Measurements from ENCODE around the gene PDCD11. TPM values are rescaled to one million over a fixed set of nuclear protein-coding genes. Genes with fewer than 3 reads are reported as not detected.
A peak's percentile ranks its signal among the peaks of the same experiment; 100 is the strongest.

The PDCD11 gene
- total RNA-seq, 3 donors from 2014 or later (not counting 1 experiment from before 2014, with no cell fraction given), result 25.5 to 30.9 (median 29.5) TPM

- peak in 1 of 2 donors; percentile 51 for DNase-seq
- peak within 1 kb of the TSS; percentile 82 for H3K4me3 Mint-ChIP-seq
- no peak for TF ChIP-seq CTCF (IDR thresholded peaks at IDR 0.05)
- Histone ChIP-seq H3K4me3 (ENCODE audit: low read length) (no peak within 1 kb of the TSS), H3K27me3 (ENCODE audit: control insufficient read depth, insufficient read depth, low read length) (peaks cover 13% of the 10 kb centered on the region), H3K4me1 (ENCODE audit: control insufficient read depth, insufficient read depth, low read length) (peaks cover 22% of the 10 kb centered on the region), H3K36me3 (ENCODE audit: control insufficient read depth, insufficient read depth, low read length) (no peaks in the 10 kb centered on the region), H3K27ac (ENCODE audit: low read length) (no peak within 1 kb of the TSS), H3K9me3 (ENCODE audit: control insufficient read depth, insufficient read depth, low read length) (no peaks in the 10 kb centered on the region)
- intact Hi-C loops (cut with micrococcal nuclease), result no loop called here
- peak within 1 kb of the TSS in 1 of 2 donors; percentile 56 for H3K27ac Mint-ChIP-seq
- H3K36me3 Mint-ChIP-seq, result no peaks in the 10 kb centered on the region
- H3K27me3 Mint-ChIP-seq (ENCODE audit: low read depth in 2 of 2), result peaks cover 36 to 45% of the 10 kb centered on the region in 2 donors
- peaks cover 5 to 6% of the 10 kb centered on the region in 2 donors for H3K4me1 Mint-ChIP-seq
- no peaks in the 10 kb centered on the region for H3K9me3 Mint-ChIP-seq
- peak in 2 of 3 donors; percentile 30 to 43 for ATAC-seq
- 4% methylated on average over 65 of the region's 65 CpGs for WGBS (ENCODE audit: insufficient coverage)
These were observed 97.0 kb downstream of the PDCD11 start, which contains the start of gene NEURL1 for GRCh38 chr10:103493362-103493915. Gene NEURL1 (plus strand): TSS chr10:103493705. CDS start chr10:103494388, 683 bp downstream.

GRCh38 chr10:103493916-103494877 is 97.8 kb downstream of the PDCD11 start:
- Histone ChIP-seq H3K27ac (ENCODE audit: low read length) (no peak overlapping the region), H3K36me3 (ENCODE audit: control insufficient read depth, insufficient read depth, low read length) (no peaks in the 10 kb centered on the region), H3K9me3 (ENCODE audit: control insufficient read depth, insufficient read depth, low read length) (no peaks in the 10 kb centered on the region), H3K27me3 (ENCODE audit: control insufficient read depth, insufficient read depth, low read length) (peaks cover 13% of the 10 kb centered on the region), H3K4me1 (ENCODE audit: control insufficient read depth, insufficient read depth, low read length) (peaks cover 22% of the 10 kb centered on the region), H3K4me3 (ENCODE audit: low read length) (no peak overlapping the region)
- H3K27ac Mint-ChIP-seq, result no peak overlapping the region
- H3K36me3 Mint-ChIP-seq, result no peaks in the 10 kb centered on the region
- no peak for TF ChIP-seq CTCF (IDR thresholded peaks at IDR 0.05)
- H3K27me3 Mint-ChIP-seq (ENCODE audit: low read depth in 2 of 2), result peaks cover 36 to 46% of the 10 kb centered on the region in 2 donors
- intact Hi-C loops (cut with micrococcal nuclease), result no loop called here
- peaks cover 5 to 6% of the 10 kb centered on the region in 2 donors for H3K4me1 Mint-ChIP-seq
- peak overlapping the region; percentile 72 for H3K4me3 Mint-ChIP-seq
- ATAC-seq (peak; percentile 31 to 77 (median 60)), DNase-seq (peak in 1 of 2 donors; percentile 51)
- WGBS (ENCODE audit: insufficient coverage), result 2% methylated on average over 91 of the region's 92 CpGs
- H3K9me3 Mint-ChIP-seq, result no peaks in the 10 kb centered on the region

DNA sequence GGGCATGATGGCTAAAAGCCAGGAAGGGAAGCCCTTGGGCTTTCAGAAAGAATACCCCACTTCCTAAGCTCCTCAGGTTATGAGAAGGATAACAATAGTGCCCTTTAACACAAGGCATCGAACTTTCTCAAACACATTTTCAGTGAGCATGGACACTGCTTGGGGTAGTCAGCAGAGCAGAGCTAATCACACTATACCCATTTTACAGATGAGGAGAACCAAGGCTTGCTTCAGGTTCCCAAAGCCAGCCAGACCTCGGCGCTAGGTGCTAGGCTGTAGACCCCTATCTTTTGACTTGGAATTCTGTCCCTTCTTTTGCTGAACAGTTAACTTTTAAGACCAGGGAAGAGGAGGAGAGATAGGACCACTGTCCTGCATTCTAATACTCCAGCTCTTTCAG is 98.9 kb downstream of the PDCD11 start:
- no peak overlapping the region for H3K27ac Mint-ChIP-seq
- DNase-seq (no peak), ATAC-seq (no peak)
- peaks cover 21% of the 10 kb centered on the region for H3K4me1 ChIP-seq (ENCODE audit: control insufficient read depth, insufficient read depth, low read length)
- H3K9me3 Mint-ChIP-seq, result no peaks in the 10 kb centered on the region
- no peak for TF ChIP-seq CTCF (IDR thresholded peaks at IDR 0.05)
- no peak overlapping the region for H3K27ac ChIP-seq (ENCODE audit: low read length)
- H3K36me3 Mint-ChIP-seq, result no peaks in the 10 kb centered on the region
- H3K4me1 Mint-ChIP-seq, result peaks cover 5 to 6% of the 10 kb centered on the region in 2 donors
- H3K9me3 ChIP-seq (ENCODE audit: control insufficient read depth, insufficient read depth, low read length), result no peaks in the 10 kb centered on the region
- WGBS (ENCODE audit: insufficient coverage), result 88% methylated on average over 3 of the region's 3 CpGs
- H3K36me3 ChIP-seq (ENCODE audit: control insufficient read depth, insufficient read depth, low read length), result no peaks in the 10 kb centered on the region
- H3K4me3 Mint-ChIP-seq, result peak overlapping the region; percentile 72
- intact Hi-C loops (cut with micrococcal nuclease), result no loop called here
- peaks cover 13% of the 10 kb centered on the region for H3K27me3 ChIP-seq (ENCODE audit: control insufficient read depth, insufficient read depth, low read length)
- H3K27me3 Mint-ChIP-seq (ENCODE audit: low read depth in 2 of 2), result peaks cover 43 to 54% of the 10 kb centered on the region in 2 donors
- no peak overlapping the region for H3K4me3 ChIP-seq (ENCODE audit: low read length)

Other genes starting within 250 kb of the PDCD11 start
- 100 to 1,000 TPM in 1 of 3 donors, 10 to 100 TPM in 2; 84.4 to 110 (median 89.4) TPM for gene NT5C2, start 203.4 kb upstream of the PDCD11 start, total RNA-seq
- gene RPEL1, start 150.7 kb upstream of the PDCD11 start, total RNA-seq, result not detected
- gene INA, start 119.5 kb upstream of the PDCD11 start, total RNA-seq, result not detected
- 1 to 10 TPM; 5.1 to 8.1 (median 7.1) TPM for gene PCGF6, start 45.5 kb upstream of the PDCD11 start, total RNA-seq
- 1 to 10 TPM; 3.6 to 8.8 (median 6.3) TPM for gene TAF5, start 28.6 kb upstream of the PDCD11 start, total RNA-seq
- 100 to 1,000 TPM; 121 to 157 (median 154) TPM for gene ATP5MK, start 151 bp upstream of the PDCD11 start, total RNA-seq
- gene CALHM2, start 55.7 kb downstream of the PDCD11 start, total RNA-seq, result 10 to 100 TPM; 26.6 to 55.2 (median 37.2) TPM
- gene CALHM1, start 62.3 kb downstream of the PDCD11 start, total RNA-seq, result under 1 TPM in 2 of 3 donors, not detected in 1; 0.23 to 0.57 TPM
- gene CALHM3, start 82.6 kb downstream of the PDCD11 start, total RNA-seq, result not detected
- 1 to 10 TPM in 2 of 3 donors, under 1 TPM in 1; 0.95 to 8.5 (median 1.5) TPM for gene NEURL1, start 97.1 kb downstream of the PDCD11 start, total RNA-seq